SHP77 treated with DMSO at 0.1 percent for 48 hours (cell line): ENCODE measurements around the gene CHKA.

Source experiments
- DNase-seq: peaks from one replicate; lab custom pipeline; 2025; lab: John Stamatoyannopoulos, UW

The CHKA gene

DNA sequence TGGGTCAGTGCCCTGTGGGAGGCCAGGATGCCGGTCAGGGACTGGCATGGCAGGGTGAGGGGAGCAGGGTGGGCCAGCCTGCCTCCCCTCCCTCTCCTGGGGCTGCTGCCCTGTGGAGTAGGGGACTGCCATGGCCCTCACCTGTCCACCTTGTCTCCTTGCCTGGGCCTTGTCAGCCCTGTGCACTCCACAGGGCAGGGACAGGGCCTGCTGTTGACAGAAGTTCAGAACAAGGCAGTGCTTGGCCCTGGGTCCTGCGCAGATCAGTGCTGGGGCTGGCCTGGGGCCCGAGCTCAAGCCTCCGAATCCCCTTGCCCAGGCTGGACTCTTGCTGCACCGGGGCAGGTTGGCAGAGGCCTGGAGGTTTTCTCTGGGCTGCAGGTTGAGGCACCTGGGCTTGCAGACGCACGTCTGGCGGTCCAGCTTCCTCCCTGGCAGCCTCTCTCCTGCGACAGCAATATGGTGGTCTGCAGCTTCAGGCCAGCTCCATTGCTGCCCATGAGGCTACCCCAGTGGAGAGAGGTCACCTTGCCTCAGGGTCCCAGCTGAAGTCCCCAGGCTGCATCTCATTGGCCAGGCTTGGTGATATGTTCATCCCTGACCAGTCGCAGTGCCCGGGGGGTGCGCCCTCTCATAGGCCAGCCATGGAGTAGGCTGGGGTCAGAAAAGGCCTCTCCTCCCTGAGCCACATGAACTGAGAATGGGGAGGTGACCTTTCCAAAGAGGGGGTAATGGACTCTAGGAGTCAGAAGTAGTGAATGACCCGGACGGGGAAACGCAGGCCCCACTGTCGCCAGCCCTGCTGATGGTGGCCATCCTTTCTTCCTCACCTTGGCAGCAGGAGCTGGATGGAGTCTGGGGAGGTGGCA, 21.5 kb upstream of the CHKA start:
- no peak for DNase-seq

DNA sequence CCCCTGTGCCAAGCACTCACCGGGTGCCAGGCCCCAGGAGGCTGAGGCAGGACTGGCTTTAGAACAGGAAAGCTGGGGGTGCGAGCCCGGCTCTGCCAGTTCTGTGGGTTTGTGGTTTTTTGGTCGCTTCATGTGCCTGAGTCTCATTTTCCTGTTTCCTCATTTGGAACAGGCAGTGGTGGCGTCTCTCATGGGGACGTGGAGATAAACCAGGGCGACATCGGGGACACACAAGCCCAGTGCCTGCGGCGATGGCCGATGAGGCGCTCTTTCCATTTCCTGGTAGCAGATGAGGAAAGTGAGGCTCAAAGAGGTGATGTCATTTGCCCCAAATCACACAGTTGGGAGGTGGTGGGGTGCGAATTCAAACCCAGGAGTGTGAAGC, 20.8 kb upstream of the CHKA start:
- no peak for DNase-seq

DNA sequence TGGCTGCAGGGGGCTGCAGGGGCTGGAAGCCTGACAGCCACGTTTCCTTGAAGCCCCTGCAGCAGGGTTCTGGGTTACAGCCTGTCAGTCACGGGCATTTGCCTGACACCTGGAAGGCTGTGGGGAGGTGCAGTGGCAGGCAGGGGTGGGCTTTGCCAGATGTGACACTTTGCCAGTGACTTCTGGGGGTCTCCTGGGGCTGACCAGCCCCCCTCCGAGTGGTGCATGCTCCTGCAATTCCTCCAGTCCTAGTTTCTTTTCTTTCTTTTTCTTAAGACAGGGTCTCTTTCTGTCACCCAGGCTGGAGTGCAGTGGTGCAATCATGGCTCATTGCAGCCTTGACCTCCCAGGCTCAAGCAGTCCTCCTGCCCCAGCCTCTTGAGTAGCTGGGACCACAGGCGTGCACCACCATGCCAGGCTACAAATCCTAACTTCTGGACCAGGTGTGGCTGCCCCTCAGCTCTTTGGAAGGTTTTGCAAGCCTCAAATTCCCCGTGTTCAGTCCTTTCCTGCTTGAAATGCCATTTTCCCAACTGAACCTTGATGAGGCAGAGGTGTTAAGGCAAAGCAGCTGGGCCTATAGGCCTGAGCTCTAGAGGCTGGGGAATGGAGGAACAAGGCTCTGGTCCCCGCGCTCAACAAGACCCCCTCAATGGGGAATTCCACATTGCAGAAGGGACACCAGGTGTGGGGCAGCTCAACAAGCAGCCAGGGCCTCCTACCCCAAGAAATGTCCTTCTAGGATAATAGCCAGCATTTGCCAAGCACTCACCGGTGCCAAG, 20.2 kb upstream of the CHKA start:
- no peak for DNase-seq

DNA sequence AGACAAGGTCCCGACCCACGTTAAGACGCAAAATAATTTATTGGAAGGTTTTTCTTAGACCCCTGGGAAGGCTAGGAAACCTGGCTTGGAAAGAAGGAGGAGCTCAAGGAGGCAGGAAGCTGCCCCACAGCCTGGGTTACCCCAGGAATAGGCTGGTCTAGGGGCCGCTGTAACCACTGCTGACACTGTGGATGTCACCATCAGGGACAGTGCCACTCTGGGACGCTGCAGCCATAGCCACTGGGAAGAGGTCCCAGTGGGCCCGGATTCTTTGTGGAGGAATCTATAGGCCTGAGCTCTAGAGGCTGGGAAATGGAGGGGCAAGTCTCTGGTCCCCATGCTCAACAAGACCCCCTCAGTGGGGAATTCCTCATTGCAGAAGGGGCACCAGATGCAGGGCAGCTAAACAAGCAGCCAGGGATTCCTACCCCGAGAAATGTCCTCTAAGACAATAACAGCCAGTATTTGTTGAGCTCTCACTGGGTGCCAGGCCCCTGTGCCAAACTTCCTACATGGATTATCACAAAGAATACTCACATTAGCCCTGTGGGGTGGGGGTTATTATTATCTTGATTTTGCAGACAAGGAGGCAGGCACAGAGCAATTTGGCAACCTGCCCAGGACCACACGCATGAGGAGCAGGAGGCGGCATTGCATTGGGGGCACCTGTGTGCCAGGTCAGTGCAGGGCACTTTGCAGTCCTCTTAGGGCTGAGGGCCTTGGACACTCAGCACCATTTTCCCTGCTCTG, 19.5 kb upstream of the CHKA start:
- DNase-seq, result no peak

DNA sequence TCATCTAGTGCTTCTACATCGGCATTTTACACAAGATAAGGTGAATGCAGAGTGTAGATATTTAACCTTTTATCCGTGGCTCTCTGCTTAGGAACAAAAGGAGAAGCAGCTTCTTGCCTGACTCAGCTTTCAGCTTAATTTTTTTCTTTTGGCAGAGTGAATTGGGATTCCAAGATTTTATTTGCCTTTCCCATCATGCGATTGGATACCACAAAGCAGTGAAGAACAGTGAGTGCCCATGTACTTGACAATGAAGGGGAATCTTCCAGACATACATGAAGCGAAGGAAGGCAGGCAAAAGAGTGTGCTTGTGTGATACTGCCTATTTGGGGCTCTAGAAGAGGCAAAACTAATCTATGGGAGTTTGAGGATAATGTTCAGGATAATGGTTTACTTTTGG, 17.0 kb upstream of the CHKA start:
- no peak for DNase-seq

DNA sequence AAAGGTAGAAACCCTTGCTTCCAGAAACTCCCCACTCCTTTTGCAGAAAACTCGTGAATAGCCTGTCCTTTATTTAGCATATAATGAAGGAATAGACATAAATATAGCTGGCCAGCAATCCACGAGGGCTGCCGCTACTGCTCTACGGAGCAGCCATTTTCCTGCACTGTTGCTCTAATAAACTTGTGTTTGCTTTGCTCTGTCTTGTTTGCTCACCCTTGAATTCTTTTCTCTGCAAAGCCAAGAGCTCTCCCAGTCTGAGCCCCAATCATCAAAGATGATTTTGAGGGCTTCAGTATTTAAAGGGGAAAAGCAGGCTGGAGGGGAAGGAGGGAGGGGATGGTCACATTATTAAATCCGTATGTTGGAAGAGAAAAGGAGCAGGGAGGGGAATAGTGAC, 16.6 kb upstream of the CHKA start:
- no peak for DNase-seq

DNA sequence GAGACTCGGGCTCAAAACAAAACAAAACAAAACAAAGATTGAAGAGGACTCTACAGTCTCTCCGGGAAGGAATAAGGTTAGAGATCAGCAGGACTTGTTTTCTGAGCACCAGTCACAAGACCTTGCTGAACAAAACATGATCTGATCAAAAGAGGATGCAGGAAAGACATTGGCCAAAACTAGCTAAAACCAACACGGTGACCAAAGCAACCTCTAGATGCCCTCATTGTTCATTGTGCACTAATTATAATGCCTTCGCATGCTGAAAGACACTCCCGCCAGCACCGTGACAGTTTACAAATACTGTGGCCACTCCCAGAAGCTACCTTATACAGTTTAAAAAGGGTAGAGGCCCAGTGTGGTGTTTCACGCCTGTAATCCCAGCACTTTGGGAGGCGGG, 15.7 kb upstream of the CHKA start:
- DNase-seq, result no peak

DNA sequence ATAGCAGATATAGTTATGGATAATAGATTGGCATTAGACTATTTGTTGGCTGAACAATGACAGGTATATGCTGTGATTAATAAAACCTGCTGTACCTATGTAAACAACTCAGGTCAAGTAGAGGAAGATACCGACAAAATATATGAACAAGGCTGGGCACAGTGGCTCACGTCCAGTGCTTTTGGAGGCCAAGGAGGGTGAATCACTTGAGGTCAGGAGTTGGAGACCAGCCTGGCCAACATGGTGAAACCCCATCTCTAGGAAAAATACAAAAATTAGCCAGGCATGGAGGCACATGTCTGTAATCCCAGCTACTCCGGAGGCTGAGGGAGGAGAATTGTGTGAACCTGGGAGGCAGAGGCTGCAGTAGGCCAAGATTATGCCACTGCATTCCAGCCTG, 14.0 kb upstream of the CHKA start:
- DNase-seq, result no peak

DNA sequence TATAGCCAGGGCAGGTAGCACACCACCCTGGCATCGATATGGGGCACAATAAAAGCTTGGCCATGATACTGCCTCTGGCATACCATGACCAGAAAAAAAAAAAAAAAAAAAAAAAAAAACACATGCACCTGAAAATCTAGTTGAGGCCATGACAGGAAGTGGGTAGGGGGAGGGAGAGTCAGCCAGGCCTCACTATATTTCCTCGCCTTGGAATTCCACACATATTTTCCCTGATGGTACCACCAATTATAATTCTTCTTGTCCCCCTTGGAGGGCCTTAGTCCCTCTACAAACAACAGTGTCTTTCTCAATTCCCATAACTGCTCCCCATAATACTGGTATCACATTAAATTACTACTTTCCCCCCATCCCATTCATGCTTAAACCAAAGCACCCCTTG, 12.6 kb upstream of the CHKA start:
- no peak for DNase-seq

DNA sequence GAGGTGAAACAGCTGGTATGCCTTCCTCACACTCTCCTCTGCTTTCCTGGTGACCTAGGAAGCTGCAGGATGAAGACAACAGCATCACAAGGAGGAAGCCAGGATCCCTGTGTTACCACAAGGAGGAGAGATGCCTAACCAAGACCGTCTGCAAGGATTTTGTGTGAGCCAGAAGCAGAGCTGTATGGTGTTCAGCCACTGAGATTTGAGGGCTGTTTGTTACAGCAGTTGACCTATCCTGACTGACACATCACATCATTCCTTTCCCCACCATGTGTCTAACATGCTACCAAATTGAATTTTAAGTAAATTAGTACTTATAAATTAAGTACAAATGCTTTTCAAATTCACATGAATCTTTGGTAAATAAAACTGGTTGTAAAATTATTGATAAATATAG, 8.9 kb upstream of the CHKA start:
- DNase-seq, result no peak

DNA sequence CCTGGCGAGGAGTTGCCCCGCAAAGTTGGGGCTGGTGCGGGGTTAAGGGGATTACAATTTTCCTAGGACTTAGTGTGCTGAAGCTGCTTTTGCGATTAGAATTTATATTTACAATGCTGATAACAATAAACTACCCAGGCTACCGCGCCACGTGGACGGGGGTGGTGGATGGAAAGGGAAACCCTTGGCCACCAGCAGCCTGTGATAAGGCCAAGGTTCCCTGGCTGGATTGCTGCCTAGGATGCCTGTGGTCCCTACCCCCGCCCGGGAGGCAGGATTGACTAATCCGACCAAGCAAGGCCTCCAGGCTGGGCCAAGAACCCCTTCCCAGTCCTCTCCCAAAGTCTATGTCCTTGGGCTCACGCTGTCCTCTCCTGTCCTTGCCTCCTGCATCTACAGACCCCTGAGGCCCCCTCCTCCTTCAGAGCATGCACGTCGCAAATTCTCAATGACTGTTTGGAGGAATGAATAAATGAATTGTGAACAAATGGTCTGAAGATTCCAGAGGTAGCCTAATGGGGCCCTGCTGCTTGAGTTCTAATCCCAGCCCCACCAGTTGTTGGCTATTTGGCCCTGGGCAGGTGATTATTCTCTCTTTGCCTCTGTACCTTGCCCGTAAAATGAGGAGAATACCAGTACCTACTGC, 7.6 kb upstream of the CHKA start:
- DNase-seq, result no peak

DNA sequence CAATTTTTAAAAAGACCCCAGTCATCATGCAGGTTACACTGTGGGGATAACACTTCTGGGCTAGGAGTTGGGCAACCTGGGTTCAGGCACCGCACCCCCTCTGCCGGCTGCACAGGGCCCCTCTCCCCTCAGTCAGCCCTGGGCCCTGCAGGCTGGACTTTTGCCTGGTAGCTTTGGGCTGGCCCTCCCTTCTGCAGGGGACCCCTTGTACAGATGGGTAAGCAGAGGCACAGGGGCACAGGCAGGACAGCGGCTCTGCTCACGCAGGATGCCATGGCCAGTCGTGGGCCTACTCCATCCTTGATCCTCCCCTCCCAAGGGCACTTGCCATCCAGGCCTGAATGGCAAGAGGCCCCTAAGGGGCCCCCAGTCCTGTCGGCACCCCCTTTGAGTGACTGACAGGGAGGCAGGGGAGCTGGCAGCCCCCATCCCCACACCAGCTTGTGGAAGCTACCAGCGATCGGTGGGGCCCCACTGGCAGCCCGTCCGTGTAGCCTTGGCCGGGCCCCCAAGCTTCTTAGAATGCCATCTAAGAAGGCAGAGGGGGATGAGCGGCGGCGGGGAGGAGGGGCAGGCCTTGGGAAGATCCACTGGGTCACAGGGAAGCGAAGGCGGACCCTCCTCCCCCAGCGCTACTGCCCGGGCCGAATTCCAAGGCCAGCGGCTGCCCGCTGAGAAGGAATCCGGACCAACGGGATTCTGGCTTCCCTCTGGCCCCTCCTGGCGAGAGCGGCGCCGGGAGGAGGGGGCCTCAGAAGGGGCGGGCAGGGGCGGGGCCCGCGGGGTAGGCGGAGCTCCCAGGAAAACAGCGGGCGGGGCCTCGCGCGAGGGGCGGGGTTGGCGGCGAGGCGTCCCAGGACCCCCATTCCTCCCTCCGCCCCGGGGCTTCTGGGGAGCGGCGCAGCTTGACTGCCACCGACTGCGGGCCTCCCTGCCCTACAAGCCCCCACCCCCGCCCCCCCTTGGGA, 6.8 kb upstream of the CHKA start:
- DNase-seq, result no peak

DNA sequence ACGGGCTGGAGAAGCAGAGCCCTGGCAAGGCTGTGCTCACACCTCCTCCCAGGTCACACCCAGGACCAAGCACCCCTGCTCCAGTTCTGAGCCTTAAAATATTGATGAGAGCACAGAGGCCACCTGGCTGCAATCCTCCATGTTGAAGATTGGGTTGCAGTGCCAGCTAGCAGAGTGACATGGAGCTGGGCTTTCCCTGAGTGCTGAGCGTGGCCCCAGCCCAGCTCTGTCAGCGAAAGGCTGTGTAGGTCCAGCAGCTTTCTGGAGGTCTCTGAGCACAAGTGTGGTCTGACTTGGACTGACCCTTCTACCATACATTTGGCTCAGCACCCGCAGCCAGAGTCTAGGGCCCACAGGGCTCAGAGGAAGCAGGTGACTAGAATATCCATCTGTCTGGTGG, 4.0 kb upstream of the CHKA start:
- no peak for DNase-seq

DNA sequence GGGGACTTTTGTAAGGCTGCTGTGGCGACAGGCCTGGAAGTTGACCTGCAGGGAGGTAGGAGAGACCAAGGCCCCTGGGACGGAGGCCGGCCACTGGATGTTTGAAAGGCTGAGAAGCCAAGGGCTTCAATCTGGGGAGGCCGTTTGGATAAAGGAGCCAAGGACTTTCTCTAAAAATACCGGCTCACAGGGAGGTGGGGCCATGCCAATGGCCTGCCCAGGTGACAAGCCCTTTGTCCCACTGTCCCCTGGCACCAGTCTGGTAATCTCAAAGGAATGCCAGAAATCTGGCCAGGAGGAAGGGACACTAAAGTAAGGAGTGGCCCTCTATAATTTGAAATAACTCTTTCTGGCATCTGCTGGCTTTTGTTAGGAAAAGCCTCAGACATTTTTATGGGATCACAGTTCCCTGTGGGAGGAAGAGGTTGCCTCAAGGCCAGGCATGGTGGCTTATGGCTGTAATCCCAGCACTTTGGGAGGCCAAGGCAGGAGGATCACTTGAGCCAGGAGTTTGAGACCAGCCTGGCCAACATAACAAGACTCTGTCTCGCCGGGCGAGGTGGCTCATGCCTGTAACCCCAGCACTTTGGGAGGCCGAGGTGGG, 1.9 kb upstream of the CHKA start:
- no peak for DNase-seq

DNA sequence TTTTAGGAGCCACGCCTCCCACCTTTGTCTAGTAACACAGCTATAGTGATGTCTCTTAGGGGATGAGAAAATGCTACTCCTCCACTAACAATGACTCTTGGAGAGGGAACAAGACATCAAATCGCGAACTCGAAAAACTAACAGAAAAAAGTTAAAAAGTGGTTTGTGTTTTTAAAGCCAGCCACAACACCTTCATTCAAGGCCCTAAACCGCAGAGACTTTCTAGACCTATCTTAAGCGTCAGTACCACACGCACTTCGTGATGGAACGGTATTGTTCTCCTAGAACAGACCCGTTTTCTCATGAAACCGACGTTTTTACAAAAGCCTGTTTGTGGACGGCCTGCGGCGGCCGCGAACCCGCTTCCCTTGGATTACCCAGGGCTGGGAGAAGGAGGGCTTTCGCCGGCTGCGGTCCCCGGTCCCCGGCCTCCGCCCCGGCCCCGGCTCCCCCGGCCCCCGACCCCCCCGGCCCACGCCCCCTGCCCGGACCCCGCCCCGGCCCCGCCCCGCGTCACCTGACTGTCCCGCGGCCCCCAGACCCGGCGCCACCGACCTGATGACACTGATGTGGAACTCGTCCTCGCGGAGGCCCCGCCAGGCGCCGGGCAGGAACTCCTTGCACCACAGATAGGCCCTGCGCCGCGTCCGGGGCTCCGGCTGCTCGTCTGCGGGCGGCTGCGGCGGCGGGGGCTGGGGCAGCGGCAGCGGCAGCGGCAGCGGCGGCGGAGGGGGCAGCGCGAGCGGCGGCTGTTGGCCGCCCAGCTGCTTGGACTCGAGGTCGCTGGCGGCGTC, 718 bp downstream of the CHKA start:
- DNase-seq, result no peak

DNA sequence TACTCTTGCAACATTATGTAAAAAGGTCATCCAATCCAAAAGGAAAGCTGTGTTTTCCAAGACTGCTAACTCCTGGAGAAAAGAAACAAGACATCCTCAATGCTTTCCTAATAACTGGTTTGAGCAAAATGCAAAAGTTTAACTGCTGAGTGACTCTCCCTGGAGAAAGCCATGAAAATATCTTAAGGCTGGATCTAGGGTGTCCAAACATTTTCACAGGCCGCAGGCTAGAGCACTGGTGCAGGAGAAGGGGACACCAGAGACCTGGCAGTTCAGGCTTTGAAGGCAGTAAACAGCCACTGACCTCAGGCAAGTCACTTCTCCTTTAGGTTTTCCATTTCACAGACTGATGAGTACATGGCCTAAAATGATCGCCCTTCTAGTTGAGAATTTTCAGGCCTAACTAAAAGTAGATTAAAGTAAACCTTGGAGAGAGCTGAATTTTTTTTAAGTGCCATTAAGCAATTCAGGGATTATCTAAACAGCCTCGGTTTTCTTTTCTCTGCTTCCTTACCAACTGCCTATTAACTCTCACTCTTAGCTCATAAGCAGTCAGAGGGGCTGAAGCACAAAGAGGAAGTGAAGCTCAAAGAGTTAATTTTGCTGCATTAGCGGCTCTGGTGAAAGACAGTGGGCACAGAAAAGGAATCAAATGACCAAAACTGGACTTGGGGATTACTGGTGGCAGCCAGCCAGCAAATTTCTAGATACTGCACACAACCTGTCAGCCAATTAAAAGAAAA, 2.3 kb downstream of the CHKA start:
- DNase-seq, result no peak

DNA sequence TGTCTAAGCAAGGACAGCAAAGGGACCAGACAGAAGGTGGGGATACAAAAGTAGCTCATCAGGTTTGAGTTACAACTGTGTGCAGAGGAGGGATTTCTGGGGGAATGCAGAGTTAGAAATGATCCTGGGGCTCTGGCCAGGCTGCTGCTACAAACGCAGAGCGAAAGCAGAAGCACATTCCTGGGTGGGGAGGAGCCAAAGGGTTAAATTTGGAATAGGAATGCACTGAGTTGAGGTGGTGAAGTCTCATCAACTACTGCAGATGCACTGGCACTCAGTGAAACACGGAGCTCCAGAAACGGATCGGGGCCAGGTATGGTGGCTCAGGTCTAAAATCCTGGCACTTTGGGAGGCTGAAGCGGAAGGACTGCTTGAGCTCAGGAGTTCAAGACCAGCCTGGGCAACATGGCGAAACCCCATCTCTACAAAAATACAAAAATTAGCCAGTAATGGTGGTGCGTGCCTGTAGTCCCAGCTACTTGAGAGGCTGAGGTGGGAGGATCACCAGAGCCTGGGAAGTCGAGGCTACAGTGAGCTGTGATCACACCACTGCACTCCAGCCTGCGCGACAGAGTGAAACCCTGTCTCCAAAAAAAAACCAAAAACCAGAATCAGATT, 3.2 kb downstream of the CHKA start:
- no peak for DNase-seq

DNA sequence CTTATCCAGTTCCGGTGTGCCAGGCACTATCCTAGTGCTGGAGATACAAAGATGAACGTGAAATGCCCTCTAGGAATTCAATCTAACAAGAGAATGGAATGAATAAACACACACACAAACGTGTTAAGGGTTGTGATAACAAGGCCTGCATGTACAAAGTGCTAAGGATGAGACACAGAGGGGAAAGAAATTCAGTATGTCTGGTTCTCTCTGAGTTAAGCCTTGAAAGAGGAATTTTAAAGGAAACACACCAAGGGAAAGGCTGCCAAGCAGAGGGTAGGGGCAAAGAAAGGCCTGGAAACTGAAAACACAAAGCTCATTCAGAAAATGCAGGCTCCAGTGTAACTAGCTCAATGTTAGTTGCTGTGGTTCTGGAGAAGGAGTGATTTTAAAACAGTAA, 4.2 kb downstream of the CHKA start:
- no peak for DNase-seq

DNA sequence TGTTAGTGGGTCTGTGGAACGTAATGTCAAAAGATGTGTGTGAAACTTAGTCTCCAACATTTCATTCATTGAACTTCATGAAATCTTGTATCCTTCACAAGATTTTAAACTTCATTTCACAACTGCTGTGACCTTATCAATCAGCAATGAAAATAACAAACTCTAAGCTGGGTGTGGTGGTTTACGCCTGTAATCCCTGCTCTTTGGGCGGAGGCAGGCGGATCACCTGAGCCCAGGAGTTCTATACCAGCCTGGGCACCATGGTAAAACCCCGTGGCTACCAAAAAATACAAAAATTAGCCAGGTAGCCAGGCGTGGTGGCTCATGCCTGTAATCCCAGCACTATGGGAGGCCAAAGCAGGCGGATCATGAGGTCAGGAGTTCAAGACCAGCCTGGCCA, 5.1 kb downstream of the CHKA start:
- no peak for DNase-seq
